ENCODE data around the gene STUB1. TPM values are rescaled to one million over a fixed set of nuclear protein-coding genes. Genes with fewer than 3 reads are reported as not detected.
A peak's percentile ranks its signal among the peaks of the same experiment; 100 is the strongest.

The STUB1 gene
- total and polyA plus RNA-seq, 10 of the 15 experiments (the other 5 are each of a cell fraction or from before 2014, with no cell fraction given), result 4.2 to 136 (median 67.1) TPM

DNA sequence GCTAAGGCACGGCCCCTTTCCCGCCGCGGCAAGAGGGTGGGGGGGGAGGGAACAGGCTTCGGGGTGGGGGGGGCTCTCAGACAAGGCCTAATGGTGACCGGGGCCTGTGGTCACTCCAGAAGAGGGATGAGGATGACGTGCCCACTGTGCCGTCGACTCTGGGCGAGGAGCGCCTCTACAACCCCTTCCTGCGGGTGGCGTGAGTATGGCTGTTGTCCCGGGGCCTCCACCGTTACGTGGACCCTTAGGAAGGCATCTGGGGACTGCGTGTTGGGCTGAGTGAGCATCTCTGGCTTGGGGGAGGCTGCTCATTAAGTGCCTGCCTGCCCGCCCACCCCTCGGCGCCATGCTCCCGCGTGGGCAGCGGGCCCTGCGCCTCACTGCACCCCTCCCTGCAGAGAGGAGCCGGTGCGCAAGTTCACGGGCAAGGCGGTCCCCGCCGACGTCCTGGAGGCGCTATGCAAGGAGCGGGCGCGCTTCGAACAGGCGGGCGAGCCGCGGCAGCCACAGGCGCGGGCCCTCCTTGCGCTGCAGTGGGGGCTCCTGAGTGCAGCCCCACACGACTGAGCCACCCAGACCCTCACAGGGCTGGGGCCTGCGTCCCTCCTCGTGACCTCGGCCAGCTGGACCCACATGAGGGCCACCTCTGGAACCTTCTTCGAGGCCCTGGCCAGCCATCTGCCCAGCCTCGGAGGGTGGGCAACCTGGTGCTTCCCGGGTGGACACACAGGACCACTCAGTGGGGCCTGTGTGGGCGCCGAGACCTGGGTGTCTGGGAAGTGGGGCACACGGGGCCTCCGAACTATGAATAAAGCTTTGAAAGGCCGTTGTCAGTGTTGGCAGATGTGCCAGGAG, 48.9 kb downstream of the STUB1 start:
- Histone ChIP-seq H3K9ac (ENCODE audit: control insufficient read depth, insufficient read depth, low read length) (no peak overlapping the region), H3K79me2 (ENCODE audit: control insufficient read depth, insufficient read depth, low read length) (no peaks in the 10 kb centered on the region; the same call in 1 of the 2 replicates), H3K27me3 (replicated peaks in 1 of 2; ENCODE audit: control insufficient read depth in 2 of 2, insufficient read depth in 2 of 2, low read length in 1 of 2) (no peaks in the 10 kb centered on the region), H3K4me2 (ENCODE audit: control insufficient read depth, insufficient read depth) (peak overlapping the region; percentile 90; the same call in 1 of the 2 replicates), H3K4me3 (no peak overlapping the region), H4K20me1 (ENCODE audit: control insufficient read depth, insufficient read depth) (no peaks in the 10 kb centered on the region), H3K4me1 (ENCODE audit: control insufficient read depth, insufficient read depth, low read length) (peaks cover 11% of the 10 kb centered on the region), H3K36me3 (ENCODE audit: control insufficient read depth in 2 of 2, insufficient read depth in 2 of 2, low read length in 1 of 2) (peaks cover 2 to 3% of the 10 kb centered on the region in 2 experiments; a peak in 3 of 4 replicates), H2AFZ (ENCODE audit: control insufficient read depth, low read depth, low read length) (no peak overlapping the region), H3K27ac (ENCODE audit: control insufficient read depth, insufficient read depth) (no peak overlapping the region), H3K9me3 (replicated peaks; ENCODE audit: control insufficient read depth, insufficient read depth, low read length) (no peaks in the 10 kb centered on the region)
- RAD21 ChIA-PET (ENCODE audit: unreplicated experiment), result interaction anchor here (1.5 kb wide), 1 partner anchor 17 kb away, joined by 4 read pairs; no protein-coding TSS in a partner anchor
- ATAC-seq (no peak), DNase-seq (ENCODE audit: low read depth, low spot score) (no peak), FAIRE-seq (no peak)
- SMC1A ChIA-PET (ENCODE audit: uncharacterized antibody, unreplicated experiment), result no interaction called here
- POLR2A ChIA-PET, result interaction anchor here (1.4 to 6.3 kb wide), 2 partner anchors 8 to 9 kb away, joined by 6 to 60 read pairs; partner anchors contain the start of genes ANTKMT and CIAO3
- 69% methylated on average over 51 of the region's 55 CpGs for WGBS (ENCODE audit: insufficient coverage, insufficient replicate concordance, low lambda C conversion rate, missing lambda C conversion rate)
- BruUV-seq (replicated peaks), result TSS peak; percentile 61
- in situ Hi-C loops (cut with MboI), result no loop called here
- TF ChIP-seq TCF7 (IDR thresholded peaks at IDR 0.05; ENCODE audit: borderline replicate concordance), result no peak
- CTCF ChIA-PET, result interaction anchor here (0.7 to 1.4 kb wide), 2 partner anchors 9 to 12 kb away, joined by 4 to 6 read pairs; partner anchors contain the start of gene CIAO3
- intact Hi-C loops (cut with micrococcal nuclease; ENCODE audit: unreplicated experiment), result no loop called here

GRCh38 chr16:729768-730665, 49.8 kb downstream of the STUB1 start:
- CTCF ChIA-PET, result interaction anchor here (0.7 to 1.4 kb wide), 4 partner anchors 10 to 882 kb away, joined by 3 to 6 read pairs (median 4); partner anchors contain the start of genes CIAO3 and IFT140
- Histone ChIP-seq H2AFZ (ENCODE audit: control insufficient read depth, low read depth, low read length) (no peak overlapping the region), H3K4me3 (no peak overlapping the region), H3K4me1 (ENCODE audit: control insufficient read depth, insufficient read depth, low read length) (peaks cover 15% of the 10 kb centered on the region), H3K79me2 (ENCODE audit: control insufficient read depth, insufficient read depth, low read length) (no peaks in the 10 kb centered on the region; the same call in 1 of the 2 replicates), H3K9me3 (replicated peaks; ENCODE audit: control insufficient read depth, insufficient read depth, low read length) (no peaks in the 10 kb centered on the region), H3K36me3 (ENCODE audit: control insufficient read depth in 2 of 2, insufficient read depth in 2 of 2, low read length in 1 of 2) (peaks cover 2 to 7% of the 10 kb centered on the region in 2 experiments; a peak in 3 of 4 replicates), H4K20me1 (ENCODE audit: control insufficient read depth, insufficient read depth) (no peaks in the 10 kb centered on the region), H3K27me3 (replicated peaks in 1 of 2; ENCODE audit: control insufficient read depth in 2 of 2, insufficient read depth in 2 of 2, low read length in 1 of 2) (no peaks in the 10 kb centered on the region), H3K4me2 (ENCODE audit: control insufficient read depth, insufficient read depth) (no peak overlapping the region), H3K9ac (ENCODE audit: control insufficient read depth, insufficient read depth, low read length) (no peak overlapping the region), H3K27ac (ENCODE audit: control insufficient read depth, insufficient read depth) (no peak overlapping the region)
- no peak for DNase-seq (ENCODE audit: low read depth, low spot score)
- RAD21 ChIA-PET (ENCODE audit: unreplicated experiment), result no interaction called here
- POLR2A ChIA-PET, result interaction anchor here (1.4 to 6.3 kb wide), 2 partner anchors 8 to 9 kb away, joined by 6 to 60 read pairs; partner anchors contain the start of genes ANTKMT and CIAO3
- no peak for ATAC-seq
- no peak for FAIRE-seq
- 93% methylated on average over 37 of the region's 37 CpGs for WGBS (ENCODE audit: insufficient coverage, insufficient replicate concordance, low lambda C conversion rate, missing lambda C conversion rate)
- in situ Hi-C loops (cut with MboI) (no loop called here), intact Hi-C loops (cut with micrococcal nuclease; ENCODE audit: unreplicated experiment) (no loop called here)
- BruUV-seq (replicated peaks), result no TSS peak
- SMC1A ChIA-PET (ENCODE audit: uncharacterized antibody, unreplicated experiment), result no interaction called here
- TF ChIP-seq HDAC6 (IDR thresholded peaks at IDR 0.05; ENCODE audit: unreplicated experiment) (no peak), ZBTB40 (IDR thresholded peaks at IDR 0.05; ENCODE audit: borderline replicate concordance) (no peak), IRF4 (IDR thresholded peaks at IDR 0.05; ENCODE audit: low read depth, low read length) (no peak), PML (IDR thresholded peaks at IDR 0.05; ENCODE audit: low read length) (no peak)
- TF ChIP-seq, protein P1, sequence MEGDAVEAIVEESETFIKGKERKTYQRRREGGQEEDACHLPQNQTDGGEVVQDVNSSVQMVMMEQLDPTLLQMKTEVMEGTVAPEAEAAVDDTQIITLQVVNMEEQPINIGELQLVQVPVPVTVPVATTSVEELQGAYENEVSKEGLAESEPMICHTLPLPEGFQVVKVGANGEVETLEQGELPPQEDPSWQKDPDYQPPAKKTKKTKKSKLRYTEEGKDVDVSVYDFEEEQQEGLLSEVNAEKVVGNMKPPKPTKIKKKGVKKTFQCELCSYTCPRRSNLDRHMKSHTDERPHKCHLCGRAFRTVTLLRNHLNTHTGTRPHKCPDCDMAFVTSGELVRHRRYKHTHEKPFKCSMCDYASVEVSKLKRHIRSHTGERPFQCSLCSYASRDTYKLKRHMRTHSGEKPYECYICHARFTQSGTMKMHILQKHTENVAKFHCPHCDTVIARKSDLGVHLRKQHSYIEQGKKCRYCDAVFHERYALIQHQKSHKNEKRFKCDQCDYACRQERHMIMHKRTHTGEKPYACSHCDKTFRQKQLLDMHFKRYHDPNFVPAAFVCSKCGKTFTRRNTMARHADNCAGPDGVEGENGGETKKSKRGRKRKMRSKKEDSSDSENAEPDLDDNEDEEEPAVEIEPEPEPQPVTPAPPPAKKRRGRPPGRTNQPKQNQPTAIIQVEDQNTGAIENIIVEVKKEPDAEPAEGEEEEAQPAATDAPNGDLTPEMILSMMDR (IDR thresholded peaks at IDR 0.05 in 2 of 3, conservative IDR thresholded peaks at IDR 0.05 in 1 of 3; ENCODE audit: control insufficient read depth in 2 of 3, extremely low read depth in 1 of 3, insufficient read depth in 1 of 3, low read depth in 3 of 3, low read length in 3 of 3), result no peak
